ENCODE measurements around the gene OTP. TPM values are rescaled to one million over a fixed set of nuclear protein-coding genes. Genes with fewer than 3 reads are reported as not detected.

Gene OTP
- polyA plus RNA-seq, 2 of the 4 experiments (the other 2 are of a cell fraction) = 0.01 to 0.03 TPM

DNA sequence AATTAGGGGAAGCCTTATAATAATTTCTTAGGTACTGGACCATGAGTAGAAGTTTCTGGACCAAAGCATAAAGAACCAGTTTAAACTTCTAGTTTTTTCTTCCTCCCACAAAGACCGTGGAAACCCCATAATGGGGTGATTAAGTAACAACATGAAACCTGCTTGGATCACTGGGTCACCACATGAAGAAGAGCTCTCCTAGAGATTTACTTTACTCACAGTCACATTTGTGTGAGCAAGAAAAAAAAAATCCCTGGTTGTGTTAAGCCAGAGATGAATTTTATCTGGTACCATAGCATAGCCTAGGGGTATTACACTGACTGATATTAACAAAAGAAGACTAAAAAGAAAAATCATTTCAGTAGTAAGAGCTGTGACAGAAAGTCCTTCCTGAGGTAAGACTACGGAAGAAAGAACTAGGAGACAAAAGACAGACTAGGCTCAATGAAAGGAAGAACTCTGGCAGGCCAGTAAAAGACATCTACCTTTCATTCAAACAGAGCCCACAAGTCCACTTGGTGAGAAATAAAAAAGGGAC is 15.2 kb downstream of the OTP start:
- no peak overlapping the region for H3K27ac ChIP-seq
- FAIRE-seq (no peak), DNase-seq (ENCODE audit: low read depth in 1 of 2, low spot score in 1 of 2) (no peak), ATAC-seq (no peak)
- ChIA-PET CTCF (interaction anchor here (1.0 to 2.6 kb wide), 2 partner anchors 7 to 16 kb away, joined by 4 to 12 read pairs; partner anchors contain the start of gene OTP), POLR2A (no interaction called here)
- TF ChIP-seq FOXS1 (CRISPR knock-in tag; IDR thresholded peaks at IDR 0.05) = no peak
- TF ChIP-seq ATOH8 (CRISPR knock-in tag; IDR thresholded peaks at IDR 0.05; ENCODE audit: low read depth) = no peak
- no peak for TF ChIP-seq CBX2 (IDR thresholded peaks at IDR 0.05; ENCODE audit: borderline replicate concordance, low read depth)
- TF ChIP-seq, protein P1, sequence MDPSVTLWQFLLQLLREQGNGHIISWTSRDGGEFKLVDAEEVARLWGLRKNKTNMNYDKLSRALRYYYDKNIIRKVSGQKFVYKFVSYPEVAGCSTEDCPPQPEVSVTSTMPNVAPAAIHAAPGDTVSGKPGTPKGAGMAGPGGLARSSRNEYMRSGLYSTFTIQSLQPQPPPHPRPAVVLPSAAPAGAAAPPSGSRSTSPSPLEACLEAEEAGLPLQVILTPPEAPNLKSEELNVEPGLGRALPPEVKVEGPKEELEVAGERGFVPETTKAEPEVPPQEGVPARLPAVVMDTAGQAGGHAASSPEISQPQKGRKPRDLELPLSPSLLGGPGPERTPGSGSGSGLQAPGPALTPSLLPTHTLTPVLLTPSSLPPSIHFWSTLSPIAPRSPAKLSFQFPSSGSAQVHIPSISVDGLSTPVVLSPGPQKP (IDR thresholded peaks at IDR 0.05; ENCODE audit: low read depth, low read length) = no peak
- TF ChIP-seq, protein P2, sequence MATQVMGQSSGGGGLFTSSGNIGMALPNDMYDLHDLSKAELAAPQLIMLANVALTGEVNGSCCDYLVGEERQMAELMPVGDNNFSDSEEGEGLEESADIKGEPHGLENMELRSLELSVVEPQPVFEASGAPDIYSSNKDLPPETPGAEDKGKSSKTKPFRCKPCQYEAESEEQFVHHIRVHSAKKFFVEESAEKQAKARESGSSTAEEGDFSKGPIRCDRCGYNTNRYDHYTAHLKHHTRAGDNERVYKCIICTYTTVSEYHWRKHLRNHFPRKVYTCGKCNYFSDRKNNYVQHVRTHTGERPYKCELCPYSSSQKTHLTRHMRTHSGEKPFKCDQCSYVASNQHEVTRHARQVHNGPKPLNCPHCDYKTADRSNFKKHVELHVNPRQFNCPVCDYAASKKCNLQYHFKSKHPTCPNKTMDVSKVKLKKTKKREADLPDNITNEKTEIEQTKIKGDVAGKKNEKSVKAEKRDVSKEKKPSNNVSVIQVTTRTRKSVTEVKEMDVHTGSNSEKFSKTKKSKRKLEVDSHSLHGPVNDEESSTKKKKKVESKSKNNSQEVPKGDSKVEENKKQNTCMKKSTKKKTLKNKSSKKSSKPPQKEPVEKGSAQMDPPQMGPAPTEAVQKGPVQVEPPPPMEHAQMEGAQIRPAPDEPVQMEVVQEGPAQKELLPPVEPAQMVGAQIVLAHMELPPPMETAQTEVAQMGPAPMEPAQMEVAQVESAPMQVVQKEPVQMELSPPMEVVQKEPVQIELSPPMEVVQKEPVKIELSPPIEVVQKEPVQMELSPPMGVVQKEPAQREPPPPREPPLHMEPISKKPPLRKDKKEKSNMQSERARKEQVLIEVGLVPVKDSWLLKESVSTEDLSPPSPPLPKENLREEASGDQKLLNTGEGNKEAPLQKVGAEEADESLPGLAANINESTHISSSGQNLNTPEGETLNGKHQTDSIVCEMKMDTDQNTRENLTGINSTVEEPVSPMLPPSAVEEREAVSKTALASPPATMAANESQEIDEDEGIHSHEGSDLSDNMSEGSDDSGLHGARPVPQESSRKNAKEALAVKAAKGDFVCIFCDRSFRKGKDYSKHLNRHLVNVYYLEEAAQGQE (IDR thresholded peaks at IDR 0.05) = no peak
- TF ChIP-seq NR3C1 (IDR thresholded peaks at IDR 0.05) = no peak
- no peak for TF ChIP-seq CBX8 (IDR thresholded peaks at IDR 0.05)
- TF ChIP-seq ZC3H11A (IDR thresholded peaks at IDR 0.05) = no peak
- no peak for TF ChIP-seq MAX (IDR thresholded peaks at IDR 0.05)
- no peak for TF ChIP-seq SREBF2 (IDR thresholded peaks at IDR 0.05)
- TF ChIP-seq POLR2A (IDR thresholded peaks at IDR 0.05; ENCODE audit: low read length) = no peak
- TF ChIP-seq RFX5 (IDR thresholded peaks at IDR 0.05) = no peak
- TF ChIP-seq HEYL (CRISPR knock-in tag; IDR thresholded peaks at IDR 0.05) = no peak
- no peak for TF ChIP-seq USF2 (IDR thresholded peaks at IDR 0.05)
- no peak for TF ChIP-seq EP300 (IDR thresholded peaks at IDR 0.05)
- no peak for TF ChIP-seq HOXB13 (CRISPR knock-in tag; IDR thresholded peaks at IDR 0.05; ENCODE audit: low read depth)
- no peak for TF ChIP-seq BHLHE40 (IDR thresholded peaks at IDR 0.05; ENCODE audit: low read depth, low read length)
- no peak overlapping the region for H3K4me2 ChIP-seq
- no peak overlapping the region for H3K4me3 ChIP-seq
- H3K9me3 ChIP-seq = no peaks in the 10 kb centered on the region
- H3K4me1 ChIP-seq = no peaks in the 10 kb centered on the region
- 36% methylated on average over 2 of the region's 2 CpGs for WGBS (ENCODE audit: missing lambda C conversion rate)

GRCh38 chr5:77621440-77621839 is 17.1 kb downstream of the OTP start:
- H3K9me3 ChIP-seq = no peaks in the 10 kb centered on the region
- H3K4me1 ChIP-seq = no peaks in the 10 kb centered on the region
- no peak overlapping the region for H3K4me3 ChIP-seq
- POLR2A ChIA-PET = interaction anchor here (1.3 kb wide), 1 partner anchor 9 kb away, joined by 6 read pairs; no protein-coding TSS in a partner anchor
- WGBS (ENCODE audit: missing lambda C conversion rate) = 87% methylated on average over 5 of the region's 5 CpGs
- no peak for DNase-seq (ENCODE audit: low read depth in 1 of 2, low spot score in 1 of 2)
- H3K4me2 ChIP-seq = no peak overlapping the region
- TF ChIP-seq PHF8 (IDR thresholded peaks at IDR 0.05; ENCODE audit: borderline replicate concordance, low read depth) (no peak), ATOH8 (CRISPR knock-in tag; IDR thresholded peaks at IDR 0.05; ENCODE audit: low read depth) (no peak), EHF (CRISPR knock-in tag; IDR thresholded peaks at IDR 0.05) (no peak), HOXB5 (CRISPR knock-in tag; IDR thresholded peaks at IDR 0.05) (no peak), HES2 (IDR thresholded peaks at IDR 0.05) (no peak), E2F6 (IDR thresholded peaks at IDR 0.05; ENCODE audit: borderline replicate concordance, low read depth) (no peak), CHD4 (IDR thresholded peaks at IDR 0.05; ENCODE audit: borderline replicate concordance) (no peak), FOXS1 (CRISPR knock-in tag; IDR thresholded peaks at IDR 0.05) (no peak), TP53 (CRISPR knock-in tag; IDR thresholded peaks at IDR 0.05) (no peak)
- no peak for FAIRE-seq
- H3K27ac ChIP-seq = no peak overlapping the region
- ATAC-seq = no peak
- CTCF ChIA-PET = interaction anchor here (1.6 to 2.6 kb wide), 2 partner anchors 9 to 61 kb away, joined by 5 to 12 read pairs; no protein-coding TSS in a partner anchor

All from A549 (cell line).